NCI-H2171 (cell line): Measurements from ENCODE around the gene FIBP.

Source experiments
- DNase-seq: peaks from one replicate; lab custom pipeline; 2025; lab: John Stamatoyannopoulos, UW

Gene FIBP

DNA sequence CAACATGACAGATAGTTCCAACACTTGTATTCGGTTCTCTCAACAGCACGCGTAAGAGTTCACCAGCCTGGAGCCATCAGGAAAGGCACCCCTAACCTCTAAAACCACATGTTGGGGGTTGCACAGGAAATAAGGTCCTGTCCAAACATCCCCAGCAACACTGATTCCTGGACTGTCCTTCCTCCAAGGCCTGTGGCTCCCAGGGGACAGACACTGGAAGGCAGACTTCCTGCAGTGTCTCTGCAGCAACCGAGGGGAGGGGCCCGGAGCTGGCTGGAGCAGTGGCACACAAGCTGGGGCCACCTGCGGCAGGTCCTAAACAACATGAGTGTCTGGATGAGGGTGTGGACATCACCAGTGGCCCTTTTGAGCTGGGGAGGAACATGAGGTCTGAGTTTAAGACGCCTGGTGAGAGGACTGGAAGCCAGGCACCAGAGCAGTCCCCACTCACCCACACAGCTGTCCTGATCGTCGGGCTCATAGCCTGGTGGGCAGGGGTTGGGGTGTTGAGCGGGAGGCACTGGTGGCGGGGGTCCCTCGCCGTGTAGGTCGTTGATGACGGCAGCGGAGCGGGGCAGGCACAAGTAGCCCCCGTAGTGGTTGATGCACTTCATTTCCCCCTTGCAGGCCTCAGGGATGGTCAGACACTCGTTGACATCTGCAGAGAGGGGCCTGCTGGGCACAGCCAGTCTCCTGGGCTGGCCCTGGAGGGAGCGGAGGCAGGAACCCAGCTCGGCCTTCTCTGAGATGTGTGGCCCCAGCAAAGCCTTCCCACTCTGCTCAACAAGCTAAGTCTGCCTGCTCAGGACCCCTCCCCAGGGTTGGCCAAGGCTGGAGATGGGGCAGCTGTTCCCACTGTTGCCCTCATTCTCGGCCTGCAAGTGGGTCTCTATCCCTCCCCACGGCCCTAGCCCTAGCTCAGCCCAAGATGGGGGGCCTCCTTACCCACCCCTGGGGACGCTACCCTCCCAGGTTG, 17.3 kb downstream of the FIBP start:
- no peak for DNase-seq

DNA sequence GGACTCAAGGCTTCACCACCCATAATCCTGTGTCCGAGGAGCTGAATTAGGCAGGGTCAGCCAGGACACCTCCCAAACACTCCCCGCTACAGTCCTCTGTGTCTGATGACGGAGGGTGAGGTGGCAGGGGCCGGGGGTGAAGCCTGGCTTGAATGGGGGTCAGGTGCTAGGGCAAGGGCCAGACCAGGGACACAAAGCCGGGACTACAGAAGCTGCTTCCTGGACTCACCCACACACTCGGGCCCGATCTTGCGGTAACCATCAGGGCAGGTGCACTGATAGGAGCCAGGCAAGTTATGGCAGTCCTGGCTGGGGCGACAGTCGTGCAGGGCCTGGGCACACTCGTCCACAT, 18.0 kb downstream of the FIBP start:
- DNase-seq = no peak

DNA sequence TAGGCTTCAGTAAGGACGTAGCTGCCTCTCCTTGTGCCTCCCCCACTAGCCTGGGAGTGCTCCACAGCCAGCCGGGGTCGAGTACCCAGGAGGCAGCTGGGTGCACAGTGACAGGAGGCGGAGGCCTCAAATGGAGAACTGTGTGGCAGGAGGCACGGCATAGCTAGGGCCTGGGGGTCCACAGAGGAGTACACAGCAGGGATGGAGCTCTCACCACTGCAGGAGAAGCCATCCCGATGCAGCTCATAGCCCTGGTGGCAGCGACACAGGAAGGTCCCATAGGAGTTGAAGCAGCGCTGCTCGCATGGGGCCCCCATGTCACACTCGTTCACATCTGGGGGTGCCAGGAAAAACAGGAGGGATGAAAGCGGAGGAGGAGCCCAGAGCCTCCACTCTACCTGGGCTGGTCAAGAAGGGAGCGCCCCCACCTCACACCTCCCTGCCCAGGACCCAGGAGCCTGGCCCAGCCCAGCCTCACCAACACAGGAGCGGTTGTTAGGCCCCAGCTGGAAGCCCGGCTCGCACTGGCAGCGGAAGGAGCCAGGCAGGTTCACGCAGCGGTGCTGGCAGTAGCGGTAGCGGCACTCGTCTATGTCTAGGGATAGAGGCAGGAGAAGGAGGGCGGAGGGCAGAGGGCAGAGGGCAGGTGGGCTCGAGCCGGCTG, 18.5 kb downstream of the FIBP start:
- DNase-seq = no peak

DNA sequence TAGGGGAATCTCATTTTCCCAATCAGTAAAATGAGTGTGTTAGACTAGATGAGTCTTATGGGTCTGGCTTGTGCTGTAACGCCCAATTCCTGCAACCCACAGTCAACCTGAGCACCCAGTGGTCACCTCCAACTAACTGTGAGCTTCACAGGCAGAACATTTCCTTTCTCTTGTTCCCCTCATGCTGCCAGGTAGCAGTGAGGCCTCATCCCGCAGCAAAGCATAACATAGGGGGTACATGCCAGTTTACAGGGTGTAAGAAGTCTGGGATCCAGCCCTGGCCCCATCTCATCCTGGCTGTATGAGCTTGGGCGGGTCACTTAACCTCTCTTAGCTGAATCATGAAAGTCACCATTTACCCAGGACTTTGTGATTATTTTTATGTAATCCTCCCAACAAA, 19.4 kb downstream of the FIBP start:
- no peak for DNase-seq

DNA sequence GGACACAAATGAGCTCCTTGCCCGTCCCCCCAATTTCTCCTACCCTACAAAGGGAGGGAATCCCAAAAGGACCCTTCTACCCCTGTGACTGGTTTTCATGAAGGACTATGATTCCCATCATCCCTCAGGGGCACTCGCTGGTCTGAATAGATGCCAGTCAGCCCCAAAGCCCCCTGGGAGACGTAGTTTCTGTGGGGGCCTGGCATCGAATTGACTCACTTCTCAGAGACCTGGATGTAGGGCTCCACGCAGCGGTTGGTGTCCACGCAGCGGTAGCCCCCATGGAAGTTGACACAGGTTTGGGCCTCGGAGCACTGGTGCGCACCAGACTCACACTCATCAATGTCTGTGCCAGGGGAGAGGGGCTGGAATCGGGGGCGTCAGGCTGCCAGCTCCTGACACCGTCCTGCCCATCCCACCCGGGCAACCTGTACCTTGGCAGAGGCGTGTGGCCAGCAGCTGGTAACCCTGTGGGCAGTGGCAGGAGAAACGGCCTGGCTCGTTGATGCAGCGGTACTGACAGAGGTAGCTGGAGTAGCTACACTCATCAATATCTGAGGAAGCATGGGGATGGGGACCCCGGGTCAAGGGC, 20.1 kb downstream of the FIBP start:
- no peak for DNase-seq

DNA sequence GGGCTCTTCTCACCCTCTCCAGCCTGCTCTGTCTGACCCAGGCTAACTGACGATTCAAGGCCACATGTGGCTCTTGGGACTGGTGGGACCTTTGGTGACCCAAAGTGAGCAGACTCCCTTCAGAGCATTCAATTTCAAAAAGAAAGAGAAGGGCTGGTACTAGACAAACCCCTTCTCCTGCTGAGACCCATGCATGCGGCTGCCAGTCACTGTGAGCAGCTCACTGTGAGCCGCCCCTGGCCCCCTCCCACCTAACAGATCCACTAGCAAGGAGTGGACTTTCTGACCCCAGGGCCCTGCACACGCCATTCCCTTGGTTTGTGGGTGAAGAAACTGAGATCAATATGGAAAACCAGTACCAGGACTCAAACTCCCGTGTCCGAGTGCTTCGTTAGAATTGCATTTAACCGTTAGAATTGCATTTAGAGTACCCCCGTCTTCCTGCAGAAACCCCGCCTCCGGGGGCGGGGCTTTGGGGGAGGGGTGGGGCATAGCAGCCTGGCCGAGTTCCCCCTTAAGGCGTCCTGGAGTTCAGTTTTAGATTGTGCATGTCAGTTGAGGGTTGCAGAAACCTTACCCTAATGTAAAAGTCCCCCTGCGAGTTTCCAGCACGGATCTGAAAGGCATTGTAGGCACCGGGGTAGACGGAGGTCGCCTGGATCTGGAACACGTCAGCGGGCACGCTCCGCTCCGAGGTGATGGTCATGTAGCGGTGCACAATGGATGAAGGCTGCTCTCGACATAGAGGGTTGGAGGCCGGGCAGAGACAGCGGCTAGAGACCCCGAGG, 20.8 kb downstream of the FIBP start:
- DNase-seq = no peak

DNA sequence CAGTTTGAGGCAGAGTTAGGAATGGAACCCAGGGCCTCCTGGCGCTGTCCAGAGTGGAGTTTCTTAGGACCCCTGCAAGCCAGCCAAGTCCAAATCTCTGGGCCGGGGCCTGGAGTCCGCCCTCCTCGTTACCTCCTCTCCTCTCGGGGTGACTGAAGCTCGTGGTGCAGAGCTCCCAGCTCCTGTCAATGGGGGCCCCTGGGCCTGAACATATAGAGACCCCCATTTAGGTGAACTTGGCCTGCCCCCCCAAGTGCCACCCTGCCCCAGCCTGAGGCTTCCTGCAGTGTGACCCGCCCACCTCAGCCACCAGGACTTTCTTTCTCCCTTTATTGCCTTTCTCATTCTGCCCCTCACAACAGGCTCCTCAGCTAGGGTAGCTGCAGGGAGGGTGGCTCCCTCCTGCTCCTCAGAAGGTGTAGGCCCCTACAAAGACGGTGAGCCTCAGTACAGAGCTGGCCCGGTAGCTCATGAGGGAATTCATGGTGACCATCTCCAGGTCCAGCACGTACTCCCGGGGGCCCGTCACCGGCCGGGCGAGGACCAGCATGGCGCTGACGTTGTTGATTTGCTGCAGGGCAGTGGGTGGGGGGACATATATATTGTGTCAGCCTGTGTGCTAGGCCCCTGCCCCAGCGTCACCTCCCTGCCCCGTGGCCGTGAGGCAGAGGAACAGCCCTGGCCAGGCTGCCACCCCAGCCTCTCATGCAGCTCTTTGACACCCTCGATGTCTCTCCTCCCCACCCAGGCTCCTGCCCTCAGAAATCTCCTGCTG, 21.6 kb downstream of the FIBP start:
- DNase-seq = no peak

DNA sequence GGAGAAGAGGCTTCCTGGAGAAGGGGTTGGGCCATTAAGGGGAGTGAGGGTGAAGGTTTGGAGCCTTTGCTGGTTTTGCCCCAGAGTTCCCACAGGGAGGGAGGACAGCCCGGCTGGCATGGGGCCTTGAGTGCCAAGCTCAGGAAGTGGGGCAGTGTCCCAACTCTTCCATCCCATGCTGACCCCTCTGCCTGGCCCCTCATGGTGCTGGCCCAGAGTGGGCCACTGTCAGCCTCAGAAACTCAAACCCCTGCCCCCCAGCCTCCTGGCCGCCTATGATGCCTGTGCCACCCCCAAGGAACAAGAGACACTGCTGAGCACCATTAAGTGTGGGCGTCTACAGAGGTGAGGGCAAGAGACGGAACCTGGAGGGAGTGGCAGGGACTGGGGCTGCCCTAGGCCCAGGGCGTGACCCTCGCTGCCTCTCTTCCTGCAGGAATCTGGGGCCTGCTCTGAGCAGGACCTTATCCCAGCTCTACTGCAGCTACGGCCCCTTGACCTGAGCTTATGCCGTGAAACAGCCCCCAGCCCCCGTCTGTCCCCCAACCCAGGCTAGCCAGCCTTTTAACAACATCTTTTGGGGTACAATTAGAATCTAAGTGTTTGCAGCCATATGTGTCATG, 22.6 kb downstream of the FIBP start:
- DNase-seq = no peak

DNA sequence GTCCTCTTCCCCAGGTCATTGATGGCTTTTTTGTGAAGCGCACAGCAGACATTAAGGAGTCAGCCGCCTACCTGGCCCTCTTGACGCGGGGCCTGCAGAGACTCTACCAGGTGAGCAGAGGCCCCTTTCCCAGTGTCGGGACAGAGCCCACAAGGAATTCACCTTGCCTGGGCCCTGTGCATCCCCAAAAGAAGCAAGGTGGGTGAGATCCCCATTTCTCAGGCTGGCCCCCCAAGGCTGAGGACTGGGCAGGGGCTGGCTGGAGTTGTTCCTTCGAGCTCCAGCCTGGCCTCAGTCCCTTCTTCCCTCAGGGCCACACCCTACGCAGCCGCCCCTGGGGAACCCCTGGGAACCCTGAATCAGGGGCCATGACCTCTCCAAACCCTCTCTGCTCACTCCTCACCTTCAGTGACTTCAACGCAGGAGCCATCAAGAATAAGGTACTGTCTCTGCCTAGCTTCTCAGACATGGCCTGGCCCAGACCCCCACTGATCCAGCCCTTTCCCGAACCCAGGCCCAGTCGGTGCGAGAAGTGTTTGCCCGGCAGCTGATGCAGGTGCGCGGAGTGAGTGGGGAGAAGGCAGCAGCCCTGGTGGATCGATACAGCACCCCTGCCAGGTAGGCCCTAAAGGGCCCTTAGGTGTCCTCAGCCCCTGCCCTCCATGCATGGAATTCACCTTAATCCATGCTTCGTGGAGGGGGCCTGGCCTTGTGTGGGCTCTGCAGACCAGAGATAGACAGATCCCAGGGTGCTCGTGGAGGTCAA, 23.4 kb downstream of the FIBP start:
- no peak for DNase-seq

DNA sequence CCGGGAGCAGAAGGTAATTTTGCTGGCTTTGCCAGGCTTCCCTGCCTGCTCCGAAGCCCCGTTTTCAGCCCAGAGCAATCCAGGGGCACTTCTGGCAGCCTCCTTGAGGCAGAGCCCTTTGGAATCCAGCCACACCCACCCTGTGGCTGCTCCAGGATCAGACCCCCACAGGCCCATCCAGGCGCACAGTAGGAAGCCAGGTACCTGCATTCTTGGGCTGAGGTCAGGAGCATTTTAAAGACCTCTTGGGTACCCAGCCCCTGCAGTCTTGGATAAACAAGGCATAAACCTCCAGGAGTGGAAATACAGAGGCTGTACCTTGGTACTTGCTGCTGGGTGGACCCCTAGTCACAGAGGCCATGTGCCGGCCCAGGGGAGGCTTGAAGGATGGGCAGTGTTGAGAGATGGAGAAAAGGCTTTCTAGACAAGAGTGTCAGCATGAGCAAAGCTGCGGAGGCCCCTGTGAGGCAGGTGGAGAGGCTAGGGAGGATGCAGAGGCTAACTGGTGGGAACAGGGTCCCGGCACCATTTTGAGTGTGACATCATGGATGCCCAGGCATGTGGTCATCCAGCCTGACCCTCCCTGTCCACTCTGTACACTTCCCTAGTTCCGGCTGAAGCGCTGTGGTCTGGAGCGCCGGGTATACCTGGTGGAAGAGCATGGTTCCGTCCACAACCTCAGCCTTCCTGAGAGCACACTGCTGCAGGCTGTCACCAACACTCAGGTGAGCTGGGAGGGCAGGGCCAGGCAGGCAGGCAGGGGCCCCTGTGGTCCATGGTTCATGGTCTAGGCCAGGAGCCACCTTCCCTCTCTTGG, 24.2 kb downstream of the FIBP start:
- no peak for DNase-seq

DNA sequence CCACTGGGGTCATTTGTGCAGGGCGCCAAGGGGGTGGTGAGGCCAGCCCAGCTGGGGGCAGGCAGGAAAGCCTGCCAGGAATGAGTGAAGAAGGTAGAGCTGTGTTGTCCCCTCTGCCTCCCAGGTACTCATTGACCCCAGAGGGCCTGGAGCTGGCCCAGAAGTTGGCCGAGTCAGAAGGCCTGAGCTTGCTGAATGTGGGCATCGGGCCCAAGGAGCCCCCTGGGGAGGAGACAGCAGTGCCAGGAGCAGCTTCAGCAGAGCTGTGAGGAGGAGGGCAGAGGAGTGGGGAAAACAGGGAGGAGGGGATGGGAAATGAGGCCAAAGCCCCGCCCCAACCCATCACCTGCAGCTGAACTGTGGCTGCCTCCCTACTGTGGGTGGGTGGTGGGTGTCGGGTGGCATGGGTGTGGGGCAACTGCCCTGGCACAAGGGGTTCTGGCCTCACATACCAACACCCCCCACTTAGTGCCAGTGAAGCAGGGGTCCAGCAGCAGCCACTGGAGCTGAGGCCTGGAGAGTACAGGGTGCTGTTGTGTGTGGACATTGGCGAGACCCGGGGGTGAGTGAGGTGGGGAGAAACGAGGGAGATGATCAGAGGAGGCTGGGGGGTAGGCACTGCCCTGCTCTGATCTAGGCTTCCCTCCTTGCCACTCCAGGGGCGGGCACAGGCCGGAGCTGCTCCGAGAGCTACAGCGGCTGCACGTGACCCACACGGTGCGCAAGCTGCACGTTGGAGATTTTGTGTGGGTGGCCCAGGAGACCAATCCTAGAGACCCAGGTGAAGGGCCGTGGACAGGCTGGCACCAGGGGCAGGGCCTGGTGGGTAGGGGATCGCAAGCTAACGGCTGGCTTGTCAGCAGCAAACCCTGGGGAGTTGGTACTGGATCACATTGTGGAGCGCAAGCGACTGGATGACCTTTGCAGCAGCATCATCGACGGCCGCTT, 25.1 kb downstream of the FIBP start:
- DNase-seq = no peak

DNA sequence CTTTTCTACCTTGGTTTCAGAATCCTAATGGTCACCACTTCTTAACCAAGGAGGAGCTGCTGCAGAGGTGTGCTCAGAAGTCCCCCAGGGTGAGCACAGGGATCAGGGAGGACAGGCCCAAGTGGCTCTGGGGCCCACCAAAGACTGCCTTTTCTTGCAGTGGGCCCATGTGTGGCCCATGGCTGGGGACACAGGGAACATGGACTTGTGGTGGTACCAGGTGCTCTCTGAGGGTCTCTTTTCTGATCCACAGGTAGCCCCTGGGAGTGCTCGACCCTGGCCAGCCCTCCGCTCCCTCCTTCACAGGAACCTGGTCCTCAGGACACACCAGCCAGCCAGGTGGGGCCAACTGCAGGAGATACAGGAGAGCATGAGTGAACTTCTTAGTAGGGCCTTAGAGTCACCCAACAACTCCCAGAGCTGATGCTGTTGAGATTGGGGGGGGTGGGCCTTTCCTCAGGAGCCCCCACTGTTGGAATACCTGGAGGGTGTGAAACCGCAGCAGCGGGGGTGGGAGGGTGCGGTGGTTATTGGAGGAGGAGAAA, 26.0 kb downstream of the FIBP start:
- no peak for DNase-seq

DNA sequence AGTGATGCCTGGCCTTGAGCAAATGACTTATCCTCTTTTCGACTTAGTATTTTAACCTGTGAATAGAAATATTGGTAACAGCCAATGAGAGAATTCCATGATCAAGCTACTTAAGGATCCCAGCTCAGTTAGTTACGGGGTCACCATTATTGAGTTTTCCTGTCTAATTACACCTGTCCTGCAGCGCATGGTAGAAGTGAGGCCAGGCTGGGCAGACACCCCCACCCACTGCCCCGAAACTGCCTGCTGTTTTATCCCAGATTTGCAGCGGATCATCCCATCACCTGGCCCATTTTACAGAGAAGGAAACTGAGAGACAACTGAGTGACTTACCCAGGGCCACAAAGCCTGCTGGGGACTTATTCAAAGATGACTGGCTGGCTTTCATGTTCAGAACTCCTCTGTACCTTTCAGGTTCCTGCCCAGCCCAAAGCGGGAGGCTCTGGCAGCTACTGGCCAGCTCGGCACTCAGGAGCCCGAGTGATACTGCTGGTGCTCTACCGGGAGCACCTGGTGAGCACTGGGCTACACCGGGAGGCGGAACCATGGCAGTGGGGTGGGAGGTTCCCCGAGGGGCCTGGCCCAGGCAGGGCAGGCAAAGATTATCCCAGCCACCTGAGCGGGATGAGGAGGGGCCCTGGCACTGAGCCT, 26.6 kb downstream of the FIBP start:
- DNase-seq = no peak

DNA sequence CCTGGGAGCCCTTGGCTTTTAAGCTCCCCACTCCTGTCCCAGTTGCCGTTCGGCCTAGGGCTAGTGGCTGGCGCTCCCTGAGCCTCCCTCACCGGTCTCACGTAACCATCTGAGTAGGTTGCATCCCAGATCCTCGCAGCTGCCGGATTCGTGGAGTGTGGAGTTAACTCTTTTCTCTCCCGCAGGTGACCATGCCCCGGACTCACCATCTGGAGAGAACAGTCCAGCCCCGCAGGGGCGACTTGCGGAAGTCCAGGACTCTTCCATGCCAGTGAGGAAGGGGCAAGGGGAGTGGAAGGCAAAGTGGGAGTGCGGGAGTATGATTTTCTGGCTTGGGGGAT, 27.1 kb downstream of the FIBP start:
- no peak for DNase-seq

DNA sequence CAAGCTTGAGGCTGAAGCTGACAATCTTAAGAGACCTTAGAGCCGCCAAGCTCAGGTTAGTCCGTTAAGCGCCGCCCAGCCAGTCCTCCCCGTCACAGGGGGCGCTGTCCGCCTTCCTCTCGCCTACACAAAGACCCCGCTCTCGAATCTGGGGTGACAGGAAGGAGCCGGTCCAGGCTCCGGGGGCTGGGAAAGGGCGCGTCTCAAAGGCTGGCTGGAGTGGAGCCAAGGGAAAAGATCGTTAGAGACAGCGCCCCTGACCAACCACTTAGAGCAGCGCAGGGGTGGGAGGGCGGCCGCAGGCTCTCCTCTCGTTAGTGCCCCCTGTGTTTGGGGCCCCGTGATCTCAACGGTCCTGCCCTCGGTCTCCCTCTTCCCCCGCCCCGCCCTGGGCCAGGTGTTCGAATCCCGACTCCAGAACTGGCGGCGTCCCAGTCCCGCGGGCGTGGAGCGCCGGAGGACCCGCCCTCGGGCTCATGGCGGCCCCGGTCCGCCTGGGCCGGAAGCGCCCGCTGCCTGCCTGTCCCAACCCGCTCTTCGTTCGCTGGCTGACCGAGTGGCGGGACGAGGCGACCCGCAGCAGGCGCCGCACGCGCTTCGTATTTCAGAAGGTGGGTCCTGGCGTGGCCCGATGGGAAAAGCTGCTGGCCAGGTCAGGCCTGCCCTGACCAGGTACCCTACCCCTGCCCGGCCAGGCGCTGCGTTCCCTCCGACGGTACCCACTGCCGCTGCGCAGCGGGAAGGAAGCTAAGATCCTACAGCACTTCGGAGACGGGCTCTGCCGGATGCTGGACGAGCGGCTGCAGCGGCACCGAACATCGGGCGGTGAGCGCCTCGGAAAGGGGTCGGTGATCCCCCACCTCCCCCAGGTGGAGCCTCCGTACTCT, 27.8 kb downstream of the FIBP start, which contains the start of gene MUS81:
Gene MUS81 (plus strand): TSS at position 156 of the 887 bp plus-strand sequence. CDS start 321 bp downstream, at position 477.
- peak; percentile 98 for DNase-seq

DNA sequence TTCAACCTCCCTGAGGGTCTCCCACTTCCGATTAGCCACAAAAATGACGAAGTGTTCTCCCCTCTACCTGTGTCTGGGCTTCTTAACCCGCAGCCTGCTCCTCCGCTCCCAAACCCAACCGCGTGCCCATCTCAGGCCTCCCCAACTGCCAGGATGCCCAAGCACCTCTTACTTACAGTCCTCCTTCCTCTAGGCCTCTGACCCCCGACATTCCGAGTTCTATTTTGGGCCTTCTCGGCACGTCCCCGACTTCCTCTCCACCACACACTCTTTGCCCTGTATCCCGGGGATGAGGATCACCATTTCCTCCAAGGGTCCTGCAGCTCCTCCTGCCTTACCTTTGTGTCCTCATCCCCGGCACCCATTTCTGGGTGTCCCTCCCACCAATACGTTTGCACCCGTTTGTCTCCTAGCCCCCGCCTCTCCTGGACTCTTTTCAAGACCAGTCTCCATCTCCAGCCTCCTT, 28.4 kb downstream of the FIBP start:
- DNase-seq = no peak
